ENCODE measurements around the gene BCAS3.

- no peak for TF ChIP-seq CTCF (IDR thresholded peaks at IDR 0.05)
- no peak for TF ChIP-seq POLR2A (IDR thresholded peaks at IDR 0.05)
Measured at GRCh38 chr17:60790205-60790604, 112.6 kb downstream of the BCAS3 start.

Measured in lower leg skin (tissue), 3 donors.